H1 (cell line): Measurements from ENCODE around the gene ANKRD40CL. TPM values are rescaled to one million over a fixed set of nuclear protein-coding genes. Genes with fewer than 3 reads are reported as not detected.

ENCODE experiments used
- CTCF ChIA-PET: fragments of 300-600 bp; sonication (Branson Sonifier 250); formaldehyde crosslinking; loops from one replicate; lab custom pipeline; 2021; ENCODE audit not compliant: partially characterized antibody; lab: Charles Lee
- POLR2A ChIA-PET: fragments of 300-600 bp; sonication (Branson Sonifier 250); formaldehyde crosslinking; loops from one replicate; lab custom pipeline; 2021; ENCODE audit warnings: inconsistent platforms; ENCODE audit not compliant: partially characterized antibody; lab: Charles Lee
- DNase-seq, 2 experiments: peaks; one replicate each; pipeline versions ENCODE4 v3.0.0 to v3.0.0-alpha.2; 2010 to 2022; ENCODE audit warnings: low spot score in 2 of 2, low read depth in 1 of 2, mixed read lengths in 1 of 2
- FAIRE-seq: peaks from 2 replicates; lab custom pipeline; 2011; peaks lifted over from hg19 to GRCh38; lab: Jason Lieb, UNC
- H2AFZ ChIP-seq: 2 replicates; pipeline ENCODE4 v1.8.1; 2012; ENCODE audit warnings: low read length, inconsistent platforms
- H2AK5ac ChIP-seq: 2 replicates; pipeline ENCODE4 v1.6.1; 2013; ENCODE audit warnings: low read depth, low read length
- H2BK120ac ChIP-seq: replicated peaks from 2 replicates; pipeline ENCODE3; 2013; ENCODE audit warnings: low read depth, low read length, inconsistent platforms
- H2BK12ac ChIP-seq: 2 replicates; pipeline ENCODE4 v1.6.1; 2013; ENCODE audit warnings: low read depth, low read length
- H2BK15ac ChIP-seq: 2 replicates; pipeline ENCODE4 v1.6.1; 2013; ENCODE audit warnings: low read length
- H2BK20ac ChIP-seq: 2 replicates; pipeline ENCODE4 v1.6.1; 2013; ENCODE audit warnings: low read length
- H2BK5ac ChIP-seq: 2 replicates; pipeline ENCODE4 v1.6.1; 2013; ENCODE audit warnings: low read depth, low read length
- H3K14ac ChIP-seq: 2 replicates; pipeline ENCODE4 v1.6.1; 2013; ENCODE audit warnings: inconsistent platforms; ENCODE audit not compliant: insufficient read length
- H3K18ac ChIP-seq: 2 replicates; pipeline ENCODE4 v1.6.1; 2013; ENCODE audit warnings: low read length; ENCODE audit errors: extremely low read depth
- H3K23ac ChIP-seq: 2 replicates; pipeline ENCODE4 v1.6.1; 2013; ENCODE audit warnings: inconsistent platforms; ENCODE audit not compliant: insufficient read length
- H3K23me2 ChIP-seq: 2 replicates; pipeline ENCODE4 v1.6.1; 2013; ENCODE audit warnings: low read depth, low read length
- H3K27ac ChIP-seq: 2 replicates; pipeline ENCODE4 v1.6.1; 2011; ENCODE audit warnings: low read depth, low read length, inconsistent platforms
- H3K27me3 ChIP-seq, 4 experiments: replicated peaks in 1 of 4; 1 replicate in 1 of 4; 2 replicates in 3 of 4; pipeline versions ENCODE4 v1.6.1 to v1.8.1; 2011 to 2013; ENCODE audit warnings: low read length in 3 of 4, mild to moderate bottlenecking in 3 of 4, inconsistent platforms in 2 of 4, mixed read lengths in 2 of 4, moderate library complexity in 1 of 4; ENCODE audit not compliant: control insufficient read depth in 3 of 4, insufficient read depth in 3 of 4; ENCODE audit errors: extremely low read depth in 1 of 4
- H3K36me3 ChIP-seq, 4 experiments: 2 replicates each; pipeline versions ENCODE4 v1.6.1 to v1.8.1; 2011 to 2013; ENCODE audit warnings: mild to moderate bottlenecking in 4 of 4, low read length in 3 of 4, moderate library complexity in 2 of 4, control low read depth in 1 of 4, inconsistent platforms in 1 of 4; ENCODE audit not compliant: insufficient read depth in 4 of 4, control insufficient read depth in 2 of 4
- H3K4ac ChIP-seq: replicated peaks from 2 replicates; pipeline ENCODE3; 2013; ENCODE audit warnings: low read length, low read depth, mixed read lengths, inconsistent platforms; ENCODE audit not compliant: insufficient read length
- H3K4me1 ChIP-seq, 4 experiments: replicated peaks in 1 of 4; 1 replicate in 1 of 4; 2 replicates in 3 of 4; pipeline versions ENCODE4 v1.6.1 to v1.8.1; 2011 to 2013; ENCODE audit warnings: low read length in 3 of 4, inconsistent platforms in 2 of 4, mixed read lengths in 1 of 4; ENCODE audit not compliant: insufficient read depth in 4 of 4, control insufficient read depth in 3 of 4
- H3K4me2 ChIP-seq, 2 experiments: 2 replicates each; pipeline versions ENCODE4 v1.6.1 to v1.8.1; 2011 to 2013; ENCODE audit warnings: low read depth in 2 of 2, low read length in 2 of 2, control low read depth in 1 of 2, inconsistent platforms in 1 of 2, mild to moderate bottlenecking in 1 of 2; ENCODE audit not compliant: insufficient read depth in 1 of 2
- H3K4me3 ChIP-seq, 4 experiments: fragments of 200-600, 300-600 bp in 1 of 4; sonication (generic), shearing (Covaris generic), sonication (Bioruptor Twin) in 1 of 4; 2 replicates each; pipeline versions ENCODE4 v1.5.1 to v1.8.1; 2011 to 2016; ENCODE audit warnings: low read length in 4 of 4, low read depth in 3 of 4, control low read depth in 2 of 4, inconsistent platforms in 2 of 4, mild to moderate bottlenecking in 2 of 4, mixed read lengths in 1 of 4, moderate library complexity in 1 of 4; ENCODE audit not compliant: insufficient read depth in 2 of 4; ENCODE audit errors: extremely low read depth in 1 of 4
- H3K56ac ChIP-seq: replicated peaks from 2 replicates; pipeline ENCODE3; 2013; ENCODE audit warnings: low read depth, mild to moderate bottlenecking, mixed read lengths, low read length, inconsistent platforms; ENCODE audit not compliant: insufficient read length
- H3K79me1 ChIP-seq: 2 replicates; pipeline ENCODE4 v1.6.1; 2013; ENCODE audit warnings: low read depth, low read length, control low read depth
- H3K79me2 ChIP-seq, 2 experiments: 2 replicates each; pipeline versions ENCODE4 v1.6.1 to v1.8.1; 2012 to 2013; ENCODE audit warnings: low read length in 2 of 2, mild to moderate bottlenecking in 2 of 2, inconsistent platforms in 1 of 2; ENCODE audit not compliant: insufficient read depth in 2 of 2, control insufficient read depth in 1 of 2
- H3K9ac ChIP-seq, 4 experiments: replicated peaks in 1 of 4; 1 replicate in 1 of 4; 2 replicates in 3 of 4; pipeline versions ENCODE4 v1.6.1 to v1.8.1; 2011 to 2013; ENCODE audit warnings: low read depth in 3 of 4, low read length in 3 of 4, control low read depth in 2 of 4, mild to moderate bottlenecking in 2 of 4, moderate library complexity in 2 of 4, inconsistent platforms in 1 of 4; ENCODE audit errors: extremely low read depth in 1 of 4
- H3K9me3 ChIP-seq, 2 experiments: 2 replicates each; pipeline versions ENCODE4 v1.6.1 to v1.8.1; 2012 to 2013; ENCODE audit warnings: mild to moderate bottlenecking in 2 of 2, moderate library complexity in 2 of 2, control low read depth in 1 of 2, inconsistent platforms in 1 of 2, low read depth in 1 of 2, low read length in 1 of 2, mixed read lengths in 1 of 2; ENCODE audit not compliant: insufficient read depth in 2 of 2
- H4K20me1 ChIP-seq, 2 experiments: replicated peaks in 1 of 2; 2 replicates each; pipeline versions ENCODE3 to v1.8.1; 2011 to 2013; ENCODE audit warnings: inconsistent platforms in 2 of 2, low read length in 2 of 2, mild to moderate bottlenecking in 1 of 2; ENCODE audit not compliant: insufficient read depth in 2 of 2, control insufficient read depth in 1 of 2
- H4K5ac ChIP-seq: 2 replicates; pipeline ENCODE4 v1.6.1; 2013; ENCODE audit warnings: low read length, low read depth, mixed read lengths, inconsistent platforms; ENCODE audit not compliant: insufficient read length
- H4K8ac ChIP-seq: 2 replicates; pipeline ENCODE4 v1.8.0; 2013; ENCODE audit warnings: mild to moderate bottlenecking, moderate library complexity, low read length, inconsistent platforms; ENCODE audit not compliant: insufficient read depth; ENCODE audit errors: extremely low read depth
- H4K91ac ChIP-seq: replicated peaks from 2 replicates; pipeline ENCODE3; 2013; ENCODE audit warnings: low read length, mixed read lengths, inconsistent platforms; ENCODE audit not compliant: insufficient read length
- TEAD4 ChIP-seq: IDR thresholded peaks from 2 replicates; pipeline ENCODE4 v1.6.1; 2012; ENCODE audit warnings: low read depth, low read length, inconsistent platforms, mixed read lengths
- WGBS, 2 experiments: shearing (Covaris generic) in 1 of 2; methylation state at CpG; one replicate each; pipeline versions ENCODE4 v1.1.6 to v1.1.7; 2013 to 2015; ENCODE audit warnings: low lambda C conversion rate in 2 of 2, mixed read lengths in 2 of 2, inconsistent platforms in 1 of 2, low coverage in 1 of 2, missing lambda C conversion rate in 1 of 2; ENCODE audit not compliant: insufficient replicate concordance in 2 of 2, insufficient coverage in 1 of 2, insufficient read length in 1 of 2; ENCODE audit errors: extremely low coverage in 1 of 2, missing lambda C conversion rate in 1 of 2; 5-methylcytosine and 5-hydroxymethylcytosine counted together
- polyA plus RNA-seq, 7 experiments: library from polyadenylated mRNA; depleted of rRNA in 3 of 7; stranded (reverse) in 5 of 7; unstranded in 2 of 7; fragments of >200 nt in 5 of 7; fragments of 200-250 nt in 2 of 7; gene quantifications; 1 replicate in 5 of 7; 2 replicates in 1 of 7; 4 replicates in 1 of 7; pipeline versions ENCODE4 v1.2.1 to v1.2.3, GENCODE V29; 2011 to 2013; ENCODE audit warnings: missing spikeins in 2 of 7, mixed read lengths in 2 of 7
- total RNA-seq: library from RNA; stranded (reverse); fragmentation: NEBNext Ultra II Directional; extraction: Animal tissue kit (Norgen Biotek cat#: 25700); gene quantifications from 2 replicates; pipeline ENCODE4 v1.2.1, GENCODE V29; 2021

ANKRD40CL gene
- total and polyA plus RNA-seq, 2 of the 8 experiments (the other 6 are each of a cell fraction or from before 2014, with no cell fraction given) = not detected

DNA sequence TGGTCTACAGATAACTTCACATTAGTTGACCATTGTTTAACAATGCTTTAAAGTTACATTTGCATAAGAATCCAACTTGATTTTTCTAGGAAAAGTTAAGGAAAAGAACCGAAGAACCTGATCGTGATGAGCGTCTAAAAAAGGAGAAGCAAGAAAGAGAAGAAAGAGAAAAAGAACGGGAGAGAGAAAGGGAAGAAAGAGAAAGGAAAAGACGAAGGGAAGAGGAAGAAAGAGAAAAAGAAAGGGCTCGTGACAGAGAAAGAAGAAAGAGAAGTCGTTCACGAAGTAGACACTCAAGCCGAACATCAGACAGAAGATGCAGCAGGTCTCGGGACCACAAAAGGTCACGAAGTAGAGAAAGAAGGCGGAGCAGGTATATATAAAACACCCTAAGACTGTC lies 21.7 kb downstream of the ANKRD40CL start:
- Histone ChIP-seq H3K27ac (no peak overlapping the region), H3K18ac (no peak overlapping the region), H3K79me2 (0 out of 4 replicates have a peak, but pooled peaks cover 0 to 9% of the 10 kb centered on the region in 2 experiments), H3K36me3 (peaks cover 46 to 97% (median 83%) of the 10 kb centered on the region in 4 experiments), H3K9me3 (no peaks in the 10 kb centered on the region), H3K4me1 (no peaks in the 10 kb centered on the region), H3K56ac (no peak overlapping the region), H2BK15ac (no peak overlapping the region), H2BK120ac (no peak overlapping the region)
- TF ChIP-seq TEAD4 = no peak
- TF ChIP-seq, all 59 proteins: peak for 0
- Histone ChIP-seq H4K8ac (no peak overlapping the region; the same call in 1 of the 2 replicates), H4K5ac (no peak overlapping the region), H2AFZ (no peak overlapping the region), H4K91ac (no peak overlapping the region), H2BK12ac (no peak overlapping the region), H3K9ac (no peak overlapping the region), H3K4me2 (no peak overlapping the region), H3K14ac (no peak overlapping the region), H2BK5ac (no peak overlapping the region), H3K27me3 (no peaks in the 10 kb centered on the region), H2BK20ac (no peak overlapping the region), H4K20me1 (peaks cover 5 to 11% of the 10 kb centered on the region in 2 experiments), H3K23me2 (no peaks in the 10 kb centered on the region), H3K4me3 (no peak overlapping the region), H2AK5ac (no peak overlapping the region), H3K79me1 (no peaks in the 10 kb centered on the region; the same call in 1 of the 2 replicates), H3K23ac (no peak overlapping the region), H3K4ac (no peak overlapping the region)
- 88% methylated on average over 12 of the region's 12 CpGs; no CpG with 5 or more reads in 1 of the 2 experiments for WGBS, 2 experiments
- FAIRE-seq = no peak
- no peak for DNase-seq
- CTCF ChIA-PET = interaction anchor here (0.7 to 1.6 kb wide), 2 partner anchors 10 to 195 kb away, joined by 3 to 4 read pairs; no protein-coding TSS in a partner anchor
- POLR2A ChIA-PET = no interaction called here
